PC-3 (cell line): ENCODE measurements around the gene TOMM70. TPM values are rescaled to one million over a fixed set of nuclear protein-coding genes. Genes with fewer than 3 reads are reported as not detected.

Experiments
- ATAC-seq: fragments of 200-7000 bp; cut with Tn5 transposase; 2 replicates; pipeline ENCODE4 v1.9.1; 2020; ENCODE audit warnings: mild to moderate bottlenecking, moderate library complexity
- BruUV-seq: library from RNA; stranded (reverse); fragments of 400-500 nt; replicated peaks from 2 replicates; lab custom pipeline; 2021; lab: Mats Ljungman, UMichigan
- CTCF ChIA-PET: fragments of 300-600 bp; sonication (Branson Sonifier 250); formaldehyde crosslinking; loops from one replicate; lab custom pipeline; 2022; ENCODE audit warnings: antibody characterized with exemption; lab: Charles Lee
- POLR2A ChIA-PET: fragments of 300-600 bp; sonication (Branson Sonifier 250); formaldehyde crosslinking; loops from one replicate; lab custom pipeline; 2022; ENCODE audit warnings: antibody characterized with exemption; ENCODE audit not compliant: unreplicated experiment; lab: Charles Lee
- DNase-seq: peaks from one replicate; pipeline ENCODE4 v3.0.0-alpha.2; 2015
- H2AFZ ChIP-seq: fragments of 300-600 bp; sonication (generic); 2 replicates; pipeline ENCODE4 v1.6.0; 2016; ENCODE audit warnings: antibody characterized with exemption, low read length
- H3F3A ChIP-seq: fragments of 300-600 bp; sonication (generic); one replicate; pipeline ENCODE4 v1.6.0; 2017; ENCODE audit warnings: antibody characterized with exemption, low read length, control low read depth, mild to moderate bottlenecking; ENCODE audit not compliant: unreplicated experiment
- H3K27ac ChIP-seq: fragments of 300-600 bp; sonication (generic); 2 replicates; pipeline ENCODE4 v1.5.1; 2016; ENCODE audit warnings: mild to moderate bottlenecking, low read length
- H3K27me3 ChIP-seq: fragments of 300-600 bp; sonication (generic); 2 replicates; pipeline ENCODE4 v1.6.1; 2016; ENCODE audit warnings: low read length, mixed read lengths
- H3K36me3 ChIP-seq: fragments of 300-600 bp; sonication (generic); 2 replicates; pipeline ENCODE4 v1.6.1; 2016; ENCODE audit warnings: low read depth, mixed run types, low read length, mixed read lengths
- H3K4me1 ChIP-seq: fragments of 300-600 bp; sonication (generic); 2 replicates; pipeline ENCODE4 v1.5.1; 2016; ENCODE audit warnings: low read length; ENCODE audit not compliant: insufficient read depth
- H3K4me2 ChIP-seq: fragments of 300-600 bp; sonication (generic); 2 replicates; pipeline ENCODE4 v1.6.0; 2016; ENCODE audit warnings: low read length
- H3K4me3 ChIP-seq: fragments of 300-600 bp; sonication (generic); 2 replicates; pipeline ENCODE4 v1.5.1; 2016; ENCODE audit warnings: mild to moderate bottlenecking, low read length, mixed read lengths
- H3K79me2 ChIP-seq: fragments of 300-600 bp; sonication (generic); 2 replicates; pipeline ENCODE4 v1.6.1; 2017; ENCODE audit warnings: low read length, mixed read lengths
- H3K9ac ChIP-seq: fragments of 300-600 bp; sonication (generic); 2 replicates; pipeline ENCODE4 v1.6.0; 2016; ENCODE audit warnings: mild to moderate bottlenecking, low read length
- H3K9me2 ChIP-seq: fragments of 300-600 bp; sonication (generic); replicated peaks from 2 replicates; pipeline ENCODE4 v1.6.1; 2016; ENCODE audit warnings: mixed run types, low read length, mixed read lengths
- H3K9me3 ChIP-seq: fragments of 300-600 bp; sonication (generic); 2 replicates; pipeline ENCODE4 v1.6.1; 2016; ENCODE audit warnings: low read length, mixed read lengths
- H4K20me1 ChIP-seq: fragments of 300-600 bp; sonication (generic); 2 replicates; pipeline ENCODE4 v1.6.1; 2016; ENCODE audit warnings: low read length, mixed read lengths
- EZH2 ChIP-seq: fragments of 300-600 bp; sonication (generic); IDR thresholded peaks from one replicate; pipeline ENCODE4 v1.6.1; 2017; ENCODE audit warnings: antibody characterized with exemption, mild to moderate bottlenecking, low read length; ENCODE audit not compliant: unreplicated experiment
- EZH2phosphoT487 ChIP-seq: fragments of 300-600 bp; sonication (generic); IDR thresholded peaks from 2 replicates; pipeline ENCODE4 v1.6.1; 2018; ENCODE audit warnings: mild to moderate bottlenecking, antibody characterized with exemption, low read length, borderline replicate concordance
- intact Hi-C: fragments of 100-400 bp; cut with micrococcal nuclease; formaldehyde crosslinking; loops from 2 replicates; pipeline ENCODE4 v1.9.0; 2023
- total RNA-seq: library from RNA; depleted of rRNA; stranded (reverse); fragments of >200 nt; gene quantifications from 2 replicates; pipeline ENCODE4 v1.2.3, GENCODE V29; 2014
- TF ChIP-seq, protein P1 (sequence below): fragments of 300-600 bp; sonication (generic); conservative IDR thresholded peaks from 2 replicates; pipeline ENCODE4 v1.5.1; 2017; ENCODE audit warnings: antibody characterized with exemption, low read depth, mild to moderate bottlenecking, low read length

Gene TOMM70
- total RNA-seq, 1 experiment from 2014 or later: 85.3 TPM

- ATAC-seq (no peak), DNase-seq (no peak)
- no peak overlapping the region for H3K9ac ChIP-seq
- BruUV-seq: no TSS peak
- intact Hi-C loops: no loop called here
- no peak overlapping the region for H2AFZ ChIP-seq
- no peaks in the 10 kb centered on the region for H4K20me1 ChIP-seq
- no peaks in the 10 kb centered on the region for H3F3A ChIP-seq
- H3K9me3 ChIP-seq: peaks cover 14% of the 10 kb centered on the region; the same call in 1 of the 2 replicates
- CTCF ChIA-PET: no interaction called here
- H3K36me3 ChIP-seq: peaks cover 27% of the 10 kb centered on the region
- H3K79me2 ChIP-seq: peaks cover 33% of the 10 kb centered on the region
- no peaks in the 10 kb centered on the region for H3K27me3 ChIP-seq
- H3K27ac ChIP-seq: no peak overlapping the region
- H3K4me1 ChIP-seq: no peaks in the 10 kb centered on the region
- no peaks in the 10 kb centered on the region for H3K9me2 ChIP-seq
- H3K4me2 ChIP-seq: no peak overlapping the region
- POLR2A ChIA-PET: no interaction called here
- no peak for TF ChIP-seq EZH2
- no peak for TF ChIP-seq EZH2phosphoT487
- TF ChIP-seq, protein P1, sequence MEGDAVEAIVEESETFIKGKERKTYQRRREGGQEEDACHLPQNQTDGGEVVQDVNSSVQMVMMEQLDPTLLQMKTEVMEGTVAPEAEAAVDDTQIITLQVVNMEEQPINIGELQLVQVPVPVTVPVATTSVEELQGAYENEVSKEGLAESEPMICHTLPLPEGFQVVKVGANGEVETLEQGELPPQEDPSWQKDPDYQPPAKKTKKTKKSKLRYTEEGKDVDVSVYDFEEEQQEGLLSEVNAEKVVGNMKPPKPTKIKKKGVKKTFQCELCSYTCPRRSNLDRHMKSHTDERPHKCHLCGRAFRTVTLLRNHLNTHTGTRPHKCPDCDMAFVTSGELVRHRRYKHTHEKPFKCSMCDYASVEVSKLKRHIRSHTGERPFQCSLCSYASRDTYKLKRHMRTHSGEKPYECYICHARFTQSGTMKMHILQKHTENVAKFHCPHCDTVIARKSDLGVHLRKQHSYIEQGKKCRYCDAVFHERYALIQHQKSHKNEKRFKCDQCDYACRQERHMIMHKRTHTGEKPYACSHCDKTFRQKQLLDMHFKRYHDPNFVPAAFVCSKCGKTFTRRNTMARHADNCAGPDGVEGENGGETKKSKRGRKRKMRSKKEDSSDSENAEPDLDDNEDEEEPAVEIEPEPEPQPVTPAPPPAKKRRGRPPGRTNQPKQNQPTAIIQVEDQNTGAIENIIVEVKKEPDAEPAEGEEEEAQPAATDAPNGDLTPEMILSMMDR: no peak
- H3K4me3 ChIP-seq: no peak overlapping the region
Measured at GRCh38 chr3:100411091-100411982, 10.4 kb upstream of the TOMM70 start.

GRCh38 chr3:100407977-100408532 lies 7.2 kb upstream of the TOMM70 start:
- Histone ChIP-seq H3F3A (no peaks in the 10 kb centered on the region), H2AFZ (no peak overlapping the region), H3K27me3 (no peaks in the 10 kb centered on the region), H3K4me2 (no peak overlapping the region), H3K27ac (no peak overlapping the region), H3K36me3 (peaks cover 26% of the 10 kb centered on the region), H3K79me2 (peaks cover 65% of the 10 kb centered on the region), H3K4me3 (no peak overlapping the region), H4K20me1 (no peaks in the 10 kb centered on the region), H3K4me1 (peaks cover 10% of the 10 kb centered on the region), H3K9me2 (no peaks in the 10 kb centered on the region), H3K9me3 (peaks cover 14% of the 10 kb centered on the region; the same call in 1 of the 2 replicates), H3K9ac (no peak overlapping the region)
- ChIA-PET POLR2A (no interaction called here), CTCF (no interaction called here)
- intact Hi-C loops: no loop called here
- BruUV-seq: no TSS peak
- TF ChIP-seq EZH2 (no peak), EZH2phosphoT487 (no peak)
- TF ChIP-seq, protein P1: no peak
- ATAC-seq (no peak), DNase-seq (no peak)

DNA sequence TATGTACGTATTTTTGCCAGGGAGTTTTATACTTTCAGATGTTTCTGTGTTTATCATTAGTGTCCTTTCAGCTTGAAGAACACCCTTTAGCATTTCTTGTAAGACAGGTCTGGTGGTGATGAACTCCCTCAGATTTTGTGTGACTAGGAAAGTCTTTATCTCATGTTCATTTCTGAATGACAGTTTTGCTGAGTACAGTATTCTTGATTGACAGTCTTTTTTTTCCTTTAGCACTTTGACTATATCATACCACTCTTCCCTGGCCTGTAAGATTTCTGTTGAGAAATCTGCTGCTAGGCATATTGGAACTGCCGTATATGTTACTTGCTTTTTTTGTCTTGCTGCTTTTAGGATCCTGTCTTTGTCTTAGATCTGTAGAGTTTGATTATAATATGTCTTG lies 6.3 kb upstream of the TOMM70 start:
- intact Hi-C loops: no loop called here
- TF ChIP-seq EZH2phosphoT487 (no peak), EZH2 (no peak)
- TF ChIP-seq, protein P1: no peak
- Histone ChIP-seq H3K27ac (no peak overlapping the region), H3K9me3 (peaks cover 14% of the 10 kb centered on the region; the same call in 1 of the 2 replicates), H3K9ac (no peak overlapping the region), H4K20me1 (no peaks in the 10 kb centered on the region), H3K36me3 (peaks cover 22% of the 10 kb centered on the region), H3K4me1 (peaks cover 10% of the 10 kb centered on the region), H2AFZ (no peak overlapping the region), H3K4me3 (no peak overlapping the region), H3K4me2 (no peak overlapping the region), H3K9me2 (no peaks in the 10 kb centered on the region), H3K27me3 (no peaks in the 10 kb centered on the region), H3K79me2 (peaks cover 74% of the 10 kb centered on the region), H3F3A (no peaks in the 10 kb centered on the region)
- POLR2A ChIA-PET: no interaction called here
- DNase-seq: no peak
- no peak for ATAC-seq
- BruUV-seq: no TSS peak
- CTCF ChIA-PET: no interaction called here
